ENCODE measurements around the gene KIF4B.

Gene KIF4B

GRCh38 chr5:155064580-155064979, 51.0 kb downstream of the KIF4B start:
- DNase-seq = no peak

GRCh38 chr5:155066886-155067595, 53.5 kb downstream of the KIF4B start:
- no peak for DNase-seq

All from DMS 273 treated with DMSO at 0.1 percent for 48 hours (cell line).